NCI-H2081 treated with DMSO at 0.1 percent for 48 hours (cell line): ENCODE measurements around the gene MICAL2.

Source experiments
- DNase-seq: peaks from one replicate; lab custom pipeline; 2025; lab: John Stamatoyannopoulos, UW

MICAL2 gene

DNA sequence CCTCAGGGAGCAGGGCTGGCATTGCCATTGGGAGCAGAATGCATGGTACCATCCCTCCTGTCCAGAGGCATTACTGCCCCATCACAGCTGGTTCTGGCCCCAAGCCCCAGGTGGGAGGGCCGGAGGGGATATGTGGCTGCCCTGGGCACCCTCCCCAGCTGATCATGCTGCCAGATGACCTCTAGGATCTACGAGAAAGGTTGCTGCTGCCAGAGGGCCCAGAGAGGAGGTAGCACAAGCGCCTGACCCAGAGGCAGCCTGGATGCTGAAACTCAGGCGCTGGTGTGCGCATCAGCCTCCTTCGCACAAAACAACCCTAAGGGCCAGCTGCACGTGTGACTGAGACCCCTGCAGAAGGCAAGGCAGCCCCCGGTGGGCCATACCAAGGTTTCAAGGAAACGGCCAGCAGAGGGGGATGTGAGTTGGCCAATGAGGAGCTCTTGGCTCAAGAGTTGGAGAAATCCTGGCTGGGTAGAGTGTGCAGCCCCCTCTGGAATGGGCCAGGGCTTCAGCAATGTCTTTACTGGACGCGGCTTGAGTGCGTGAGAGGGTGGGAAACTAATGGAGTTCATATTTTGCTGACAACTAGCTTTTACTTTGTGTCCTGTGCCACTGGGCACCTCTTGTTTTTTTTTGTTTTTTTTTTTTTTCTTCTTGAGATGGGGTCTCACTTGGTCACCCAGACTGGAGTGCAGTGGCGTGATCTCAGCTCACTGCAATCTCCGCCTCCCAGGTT is 178.7 kb downstream of the MICAL2 start:
- DNase-seq = no peak

DNA sequence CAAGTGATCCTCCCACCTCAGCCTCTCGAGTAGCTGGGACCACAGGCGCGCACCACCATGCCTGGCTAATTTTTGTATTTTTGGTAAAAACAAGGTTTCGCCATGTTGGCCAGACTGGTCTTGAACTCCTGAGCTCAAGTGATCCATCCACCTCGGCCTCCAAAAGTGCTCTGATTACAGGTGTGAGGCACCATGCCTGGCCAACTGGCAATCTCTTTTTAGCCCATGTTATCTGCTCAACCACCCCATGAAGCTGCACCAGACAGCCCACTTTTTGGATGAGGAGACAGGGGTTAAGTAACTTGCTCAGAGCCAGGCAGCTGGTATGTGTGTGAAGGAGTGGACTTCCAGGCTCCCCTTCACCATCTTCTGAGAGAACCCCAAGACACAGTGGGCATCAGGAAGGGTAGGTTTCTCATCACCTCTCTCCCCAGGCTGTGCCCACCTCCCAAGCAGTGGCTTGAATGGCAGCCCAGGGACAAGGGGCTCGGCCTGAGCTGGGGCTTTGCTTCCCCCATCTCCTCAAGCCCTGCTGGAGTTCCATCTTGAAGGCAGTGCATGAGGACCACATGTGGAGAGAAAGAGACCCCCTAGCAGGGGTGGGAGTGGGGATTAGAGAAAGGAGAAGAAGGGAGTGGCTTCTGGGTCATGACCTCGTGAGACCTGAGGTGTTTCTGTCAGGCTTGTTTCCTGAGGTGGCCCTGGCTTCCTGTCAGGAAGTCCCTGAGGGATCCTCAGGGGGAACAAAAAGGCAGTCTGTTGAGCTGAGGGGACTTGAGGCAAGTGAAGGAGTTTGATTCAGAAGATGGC is 179.5 kb downstream of the MICAL2 start:
- DNase-seq = no peak

DNA sequence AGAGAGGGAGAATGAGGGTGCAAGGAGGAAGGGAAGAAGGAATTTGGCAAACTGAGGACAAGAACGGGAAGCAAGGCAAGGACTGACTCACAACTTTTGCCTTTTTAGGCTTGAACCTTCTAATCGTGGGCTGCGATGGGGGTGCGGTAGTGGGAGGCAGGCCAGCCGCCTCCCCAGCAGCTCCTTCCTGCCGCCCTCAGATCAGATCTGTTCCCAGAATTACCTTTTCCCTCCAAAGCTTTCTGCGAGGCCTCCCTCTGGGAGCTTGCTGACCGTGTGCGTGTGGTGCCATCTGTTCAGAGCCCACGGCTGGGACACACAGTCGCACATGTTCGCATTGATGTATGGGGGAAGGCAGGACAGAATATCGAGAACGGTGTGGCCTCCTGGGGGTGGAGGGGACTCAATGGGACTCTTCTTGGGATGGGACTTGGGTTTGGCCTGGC is 180.1 kb downstream of the MICAL2 start:
- no peak for DNase-seq

DNA sequence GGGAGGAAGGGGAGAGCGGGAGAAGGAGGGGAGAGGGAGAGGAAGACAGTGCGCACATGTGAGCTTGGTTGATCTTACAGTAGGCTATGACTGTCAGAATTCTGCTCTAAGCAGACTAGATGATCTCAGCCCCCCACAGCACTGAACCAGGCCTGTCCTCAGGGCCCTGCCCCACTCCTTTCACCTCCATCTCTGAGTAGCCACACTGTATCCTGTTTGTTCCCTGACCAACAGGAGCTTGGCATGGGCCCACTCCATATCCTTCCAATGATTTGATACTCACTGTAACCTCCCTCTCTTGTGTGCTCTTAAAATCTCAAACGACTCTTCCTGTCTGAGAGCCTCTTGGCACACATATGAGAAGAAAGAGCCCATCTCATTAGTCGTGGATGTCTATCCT is 180.9 kb downstream of the MICAL2 start:
- DNase-seq = no peak

DNA sequence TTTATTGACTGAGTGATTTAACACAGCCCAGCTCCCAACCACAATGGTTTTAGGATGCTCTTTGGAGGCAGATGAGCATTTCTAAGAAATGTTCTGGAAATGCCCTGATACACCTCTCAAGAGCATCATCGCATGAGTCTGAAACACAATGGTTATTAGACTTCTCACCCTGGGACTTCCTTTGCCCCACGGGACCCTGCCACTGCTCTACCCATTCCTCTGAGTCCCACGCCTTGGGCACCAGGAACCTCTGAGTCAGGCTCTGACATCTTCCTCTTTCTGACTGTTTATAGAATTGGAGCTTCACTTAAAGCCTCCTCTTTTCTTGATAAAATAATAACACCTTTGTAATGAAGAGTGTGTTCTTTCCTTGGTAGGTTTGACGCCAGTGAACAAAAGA is 181.4 kb downstream of the MICAL2 start:
- no peak for DNase-seq

DNA sequence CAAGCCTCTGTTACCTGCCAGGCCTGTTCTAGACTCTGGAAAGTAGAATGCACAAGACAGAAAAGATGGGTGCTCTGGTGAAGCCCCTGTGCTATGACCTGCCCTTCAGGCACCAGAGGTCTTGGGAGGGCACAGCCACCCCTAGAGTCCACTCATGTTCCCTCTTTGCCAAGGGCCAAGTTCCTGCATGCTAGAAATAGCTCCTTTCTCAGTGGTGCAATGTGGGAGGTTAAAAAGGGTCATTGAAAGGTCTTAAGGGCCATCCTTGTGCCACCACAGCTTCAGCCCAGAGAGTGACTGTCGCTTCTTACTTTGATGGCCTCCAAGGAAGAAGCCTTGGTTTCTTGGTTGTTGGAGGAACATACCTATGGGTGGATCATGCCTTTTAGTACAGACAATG is 182.4 kb downstream of the MICAL2 start:
- DNase-seq = no peak

DNA sequence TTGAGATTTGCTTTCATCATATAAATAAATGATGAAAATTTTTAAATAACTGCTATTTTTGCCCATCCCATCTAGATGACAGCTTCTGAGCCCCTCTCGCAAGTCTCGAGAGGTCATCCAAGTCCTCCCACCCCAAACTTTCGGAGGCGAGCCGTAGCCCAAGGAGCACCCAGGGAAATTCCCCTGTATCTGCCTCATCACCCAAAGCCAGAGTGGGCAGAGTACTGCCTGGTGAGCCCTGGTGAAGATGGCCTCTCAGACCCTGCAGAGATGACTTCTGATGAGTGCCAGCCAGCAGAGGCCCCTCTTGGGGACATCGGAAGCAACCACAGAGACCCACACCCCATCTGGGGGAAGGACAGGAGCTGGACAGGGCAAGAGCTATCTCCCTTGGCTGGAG is 183.1 kb downstream of the MICAL2 start:
- DNase-seq = no peak

DNA sequence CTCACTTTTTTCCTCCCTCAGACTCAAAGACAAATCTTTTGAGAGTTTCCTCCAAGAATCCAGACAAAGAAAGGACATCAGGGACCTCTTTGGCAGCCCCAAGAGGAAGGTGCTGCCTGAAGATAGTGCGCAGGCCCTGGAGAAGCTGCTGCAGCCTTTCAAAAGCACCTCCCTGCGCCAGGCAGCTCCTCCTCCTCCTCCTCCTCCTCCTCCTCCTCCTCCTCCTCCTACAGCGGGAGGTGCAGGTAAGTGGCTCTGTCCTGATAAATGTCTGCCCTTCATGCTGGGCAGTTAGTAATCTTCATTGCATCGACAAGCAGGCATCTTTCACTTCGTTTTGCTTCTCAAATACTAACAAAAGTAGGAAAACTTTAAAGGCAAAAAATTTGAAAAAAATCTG is 184.2 kb downstream of the MICAL2 start:
- DNase-seq = no peak

DNA sequence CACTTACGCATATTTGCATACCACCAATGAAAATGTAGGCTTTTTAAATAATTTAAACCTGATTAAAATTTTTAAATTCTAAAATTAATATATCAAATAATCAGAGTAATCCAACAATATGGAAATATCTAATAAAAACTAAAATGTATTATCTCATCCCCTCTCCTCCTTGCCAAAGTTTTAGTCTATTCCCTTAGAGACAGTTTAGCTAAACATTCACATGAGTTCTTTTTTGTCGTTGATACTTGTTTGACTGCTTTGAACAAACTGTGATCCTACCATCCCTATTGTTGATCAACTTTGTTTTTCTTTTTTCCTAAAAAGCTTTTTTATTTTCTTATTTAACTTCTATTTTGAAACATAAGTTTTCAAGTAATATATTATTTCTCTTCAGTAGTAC is 185.6 kb downstream of the MICAL2 start:
- no peak for DNase-seq

DNA sequence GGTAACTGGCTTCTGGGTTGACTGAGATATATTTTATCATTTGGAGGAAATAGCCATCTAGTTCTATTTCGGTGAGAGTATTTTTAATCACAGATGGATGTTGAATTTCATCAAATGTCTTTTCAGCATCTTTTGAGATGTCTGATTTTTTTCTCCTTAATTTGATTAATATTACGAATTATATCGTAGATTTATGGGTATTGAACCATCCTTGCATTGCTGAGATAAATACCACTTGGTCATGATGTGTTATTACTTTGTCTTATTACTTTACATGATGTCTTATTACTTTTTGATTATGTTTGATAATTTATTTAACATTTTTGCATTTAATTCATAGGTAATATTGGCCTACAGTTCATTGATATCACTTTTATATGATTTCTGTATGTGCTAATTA is 188.2 kb downstream of the MICAL2 start:
- DNase-seq = no peak

DNA sequence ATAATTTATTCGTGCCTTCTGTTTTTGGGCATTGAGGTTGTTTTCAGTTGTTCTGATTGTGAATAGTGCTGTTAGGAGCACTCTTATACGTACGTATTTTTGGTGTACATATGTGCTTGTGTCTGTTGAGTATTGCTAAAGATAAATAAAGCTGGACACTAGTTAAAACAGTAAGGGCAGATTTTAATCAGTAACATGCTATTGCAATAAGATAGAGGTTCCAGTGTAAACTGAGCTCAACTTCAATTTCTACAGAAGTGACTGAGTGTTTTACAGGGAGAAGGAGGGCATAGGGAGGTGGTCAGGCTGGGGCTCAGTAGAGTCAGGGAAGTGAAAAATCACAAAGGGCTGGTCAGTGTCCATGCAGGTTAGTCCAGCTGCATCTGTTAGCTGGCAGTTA is 191.0 kb downstream of the MICAL2 start:
- no peak for DNase-seq

DNA sequence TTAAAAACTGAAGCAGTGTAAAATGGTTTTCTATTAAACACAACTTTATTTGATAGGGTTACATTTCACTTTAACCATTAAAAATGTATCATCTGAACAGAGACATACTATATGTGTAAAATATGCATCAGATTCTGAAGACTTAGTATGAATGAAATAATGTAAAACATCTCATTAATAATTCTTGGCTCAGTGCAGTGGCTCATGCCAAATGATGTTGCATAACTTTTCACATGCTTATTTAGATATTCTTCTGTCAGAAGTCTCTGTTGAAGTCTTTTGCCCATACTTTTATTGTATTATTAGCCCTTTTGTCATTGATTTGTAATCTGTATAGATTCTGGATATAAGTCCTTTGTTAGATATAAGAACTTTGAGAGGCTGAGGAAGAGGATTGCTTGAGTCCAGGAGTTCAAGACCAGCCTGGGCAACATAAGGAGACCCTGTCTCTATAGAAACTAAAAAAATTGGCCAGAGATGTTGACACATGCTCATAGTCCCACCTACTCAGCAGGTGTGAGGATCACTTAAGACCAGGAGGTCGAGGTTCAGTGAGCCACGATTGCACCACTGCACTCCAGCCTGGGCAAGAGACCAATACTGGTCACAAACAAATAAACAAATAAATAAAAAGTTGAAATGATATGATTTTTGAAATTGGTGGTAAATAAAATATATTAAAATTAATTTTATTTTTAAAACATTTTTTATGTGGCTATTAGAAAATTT is 193.2 kb downstream of the MICAL2 start:
- no peak for DNase-seq

DNA sequence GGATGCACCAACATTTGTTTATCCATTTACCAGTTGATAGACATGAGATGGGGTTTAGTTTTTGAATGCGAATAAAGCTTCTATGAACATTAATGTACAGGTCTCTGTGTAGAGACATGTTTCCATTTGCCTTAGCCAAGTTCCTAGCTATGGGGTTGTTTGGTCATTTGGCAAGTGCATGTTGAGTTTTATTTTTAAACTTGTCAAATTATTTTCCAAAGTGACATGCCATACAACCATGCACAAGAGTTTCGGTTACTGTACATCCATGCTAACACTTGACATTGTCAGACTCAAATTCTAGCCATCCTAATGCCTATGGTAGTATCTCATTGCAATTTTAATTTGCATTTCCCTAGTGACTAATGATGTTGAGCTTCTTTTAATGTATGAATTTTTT is 196.4 kb downstream of the MICAL2 start:
- DNase-seq = no peak

DNA sequence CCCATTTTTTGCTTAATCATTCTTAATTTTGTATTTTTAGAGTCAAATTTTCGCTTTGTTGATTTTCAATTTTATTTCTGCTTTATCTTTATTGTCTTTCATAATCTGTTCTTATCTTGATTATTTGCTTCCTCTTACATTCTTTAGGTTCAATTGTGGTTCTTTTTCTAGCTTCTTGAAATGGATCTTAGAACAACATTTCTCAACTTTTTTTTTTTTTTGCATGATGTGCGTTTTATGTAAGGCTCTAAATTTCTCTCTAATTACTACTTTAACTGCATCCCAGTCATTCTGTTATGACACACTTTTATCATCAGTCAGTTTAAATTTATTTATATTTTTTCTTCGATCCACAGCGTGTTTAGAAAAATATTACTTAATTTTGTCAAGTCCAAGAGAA is 201.7 kb downstream of the MICAL2 start:
- no peak for DNase-seq
